ENCODE data around the gene HOXD11. TPM values are rescaled to one million over a fixed set of nuclear protein-coding genes. Genes with fewer than 3 reads are reported as not detected.

HOXD11 gene
- total and polyA plus RNA-seq, 2 experiments from 2014 or later: not detected

GRCh38 chr2:176089843-176090395 is 17.2 kb upstream of the HOXD11 start:
- Histone ChIP-seq H3K27me3 (peaks cover 100% of the 10 kb centered on the region), H3K4me3 (no peak overlapping the region), H3K9me3 (ENCODE audit: low read depth) (no peaks in the 10 kb centered on the region), H3K27ac (no peak overlapping the region), H3K36me3 (no peaks in the 10 kb centered on the region), H3K4me1 (ENCODE audit: low read depth) (peaks cover 8% of the 10 kb centered on the region)
- no peak for TF ChIP-seq CTCF (IDR thresholded peaks at IDR 0.05; ENCODE audit: low read depth, low read length)
- DNase-seq (ENCODE audit: low read depth in 1 of 2, low spot score in 1 of 2): no peak

GRCh38 chr2:176090862-176091261 is 16.2 kb upstream of the HOXD11 start:
- Histone ChIP-seq H3K27me3 (peaks cover 100% of the 10 kb centered on the region), H3K9me3 (ENCODE audit: low read depth) (no peaks in the 10 kb centered on the region), H3K27ac (no peak overlapping the region), H3K36me3 (no peaks in the 10 kb centered on the region), H3K4me1 (ENCODE audit: low read depth) (peaks cover 3% of the 10 kb centered on the region), H3K4me3 (no peak overlapping the region)
- no peak for DNase-seq (ENCODE audit: low read depth in 1 of 2, low spot score in 1 of 2)
- no peak for TF ChIP-seq CTCF (IDR thresholded peaks at IDR 0.05; ENCODE audit: low read depth, low read length)

GRCh38 chr2:176091329-176092258 is 15.5 kb upstream of the HOXD11 start:
- no peaks in the 10 kb centered on the region for H3K4me1 ChIP-seq (ENCODE audit: low read depth)

GRCh38 chr2:176092270-176093144 is 14.6 kb upstream of the HOXD11 start, which contains the start of gene HOXD13:
Gene HOXD13, plus strand, starts transcription at chr2:176092721. Its CDS starts 170 bp downstream, at chr2:176092891.
- H3K36me3 ChIP-seq: no peaks in the 10 kb centered on the region
- H3K4me1 ChIP-seq (ENCODE audit: low read depth): no peaks in the 10 kb centered on the region
- no peak within 1 kb of the TSS for H3K27ac ChIP-seq
- no peaks in the 10 kb centered on the region for H3K9me3 ChIP-seq (ENCODE audit: low read depth)
- H3K27me3 ChIP-seq: peaks cover 100% of the 10 kb centered on the region
- H3K4me3 ChIP-seq: peak within 1 kb of the TSS; percentile 26
- no peak for TF ChIP-seq CTCF (IDR thresholded peaks at IDR 0.05; ENCODE audit: low read depth, low read length)
- peak in 1 of 2 donors; percentile 55 for DNase-seq (ENCODE audit: low read depth in 1 of 2, low spot score in 1 of 2)

More at GRCh38 chr2:176091329-176092258, 15.5 kb upstream of the HOXD11 start:
- DNase-seq (ENCODE audit: low read depth in 1 of 2, low spot score in 1 of 2): no peak
- no peak overlapping the region for H3K4me3 ChIP-seq
- TF ChIP-seq CTCF (IDR thresholded peaks at IDR 0.05; ENCODE audit: low read depth, low read length): no peak
- no peaks in the 10 kb centered on the region for H3K9me3 ChIP-seq (ENCODE audit: low read depth)
- no peaks in the 10 kb centered on the region for H3K36me3 ChIP-seq
- H3K27me3 ChIP-seq: peaks cover 100% of the 10 kb centered on the region
- no peak overlapping the region for H3K27ac ChIP-seq

Data from cardiac muscle cell (in vitro differentiated cells and primary cell).